ENCODE measurements around the gene PDF.

Gene PDF

GRCh38 chr16:69368866-69369265 is 38.5 kb upstream of the PDF start:
- TF ChIP-seq GABPA (IDR thresholded peaks at IDR 0.05; ENCODE audit: low read depth): no peak
- TF ChIP-seq POLR2AphosphoS5 (IDR thresholded peaks at IDR 0.05; ENCODE audit: low read depth): no peak
- TF ChIP-seq CTCF (IDR thresholded peaks at IDR 0.05; ENCODE audit: insufficient read depth, low read length): no peak
- no peak for TF ChIP-seq REST (IDR thresholded peaks at IDR 0.05; ENCODE audit: insufficient replicate concordance, low read depth)
- Histone ChIP-seq H3K27ac (replicated peaks) (no peak overlapping the region), H3K27me3 (ENCODE audit: insufficient read depth, poor library complexity, severe bottlenecking) (no peaks in the 10 kb centered on the region), H3K4me3 (replicated peaks; ENCODE audit: insufficient read depth, low read length) (no peak overlapping the region)
- DNase-seq (ENCODE audit: low read depth in 1 of 2, low spot score in 1 of 2): no peak

- TF ChIP-seq REST (IDR thresholded peaks at IDR 0.05; ENCODE audit: insufficient replicate concordance, low read depth): no peak
- no peak for TF ChIP-seq CTCF (IDR thresholded peaks at IDR 0.05; ENCODE audit: insufficient read depth, low read length)
- no peak for TF ChIP-seq SPI1 (IDR thresholded peaks at IDR 0.05; ENCODE audit: borderline replicate concordance, low read depth)
- TF ChIP-seq GABPA (IDR thresholded peaks at IDR 0.05; ENCODE audit: low read depth): no peak
- TF ChIP-seq POLR2AphosphoS5 (IDR thresholded peaks at IDR 0.05; ENCODE audit: low read depth): no peak
- H3K4me3 ChIP-seq (replicated peaks; ENCODE audit: insufficient read depth, low read length): no peak overlapping the region
- H3K27ac ChIP-seq (replicated peaks): no peak overlapping the region
- DNase-seq (ENCODE audit: low read depth in 1 of 2, low spot score in 1 of 2): no peak
- no peaks in the 10 kb centered on the region for H3K27me3 ChIP-seq (ENCODE audit: insufficient read depth, poor library complexity, severe bottlenecking)
Observed at GRCh38 chr16:69367980-69368379, 37.6 kb upstream of the PDF start.

- H3K4me3 ChIP-seq (replicated peaks; ENCODE audit: insufficient read depth, low read length): no peak overlapping the region
- DNase-seq (ENCODE audit: low read depth in 1 of 2, low spot score in 1 of 2): no peak
- no peak overlapping the region for H3K27ac ChIP-seq (replicated peaks)
- no peaks in the 10 kb centered on the region for H3K27me3 ChIP-seq (ENCODE audit: insufficient read depth, poor library complexity, severe bottlenecking)
- TF ChIP-seq CTCF (IDR thresholded peaks at IDR 0.05; ENCODE audit: insufficient read depth, low read length) (no peak), REST (IDR thresholded peaks at IDR 0.05; ENCODE audit: insufficient replicate concordance, low read depth) (no peak), GABPA (IDR thresholded peaks at IDR 0.05; ENCODE audit: low read depth) (no peak), POLR2AphosphoS5 (IDR thresholded peaks at IDR 0.05; ENCODE audit: low read depth) (no peak), SPI1 (IDR thresholded peaks at IDR 0.05; ENCODE audit: borderline replicate concordance, low read depth) (no peak)
Observed at GRCh38 chr16:69366431-69366830, 36.0 kb upstream of the PDF start.
